Measurements from ENCODE around the gene MANSC1. TPM values are rescaled to one million over a fixed set of nuclear protein-coding genes. Genes with fewer than 3 reads are reported as not detected.

MANSC1 gene
- polyA plus RNA-seq, 1 donor (not counting 4 experiments of a cell fraction or from before 2014, with no cell fraction given), result 1.6 TPM

- DNase-seq (ENCODE audit: low read depth, low spot score) (peak; percentile 19), FAIRE-seq (peak; percentile 86)
- no peaks in the 10 kb centered on the region for H3K4me1 ChIP-seq (ENCODE audit: control insufficient read depth, extremely low read depth, insufficient read depth, low read length)
- H3K79me2 ChIP-seq (ENCODE audit: control insufficient read depth, insufficient read depth, low read length), result no peaks in the 10 kb centered on the region
- dilution Hi-C loops (cut with MboI; ENCODE audit: extremely low pct_ligation_motif_present, low sequenced_read_pairs), result loop anchor here (25.0 kb wide), 1 partner anchor 241 kb away; no protein-coding TSS in a partner anchor
- no peak overlapping the region for H3K4me2 ChIP-seq (ENCODE audit: control insufficient read depth, extremely low read depth, insufficient read depth, low read depth, low read length)
- no peak overlapping the region for H3K9ac ChIP-seq (ENCODE audit: control insufficient read depth, extremely low read depth, insufficient read depth, low read length)
- no peaks in the 10 kb centered on the region for H4K20me1 ChIP-seq (ENCODE audit: control insufficient read depth, extremely low read depth, insufficient read depth, low read length)
- peak; percentile 19 to 63 (median 44) for TF ChIP-seq CTCF (optimal IDR thresholded peaks at IDR 0.05 in 1 of 3, IDR thresholded peaks at IDR 0.05 in 1 of 3, conservative IDR thresholded peaks at IDR 0.05 in 1 of 3; ENCODE audit: extremely low read depth in 1 of 3, insufficient read depth in 2 of 3, low read length in 3 of 3)
- TF ChIP-seq EZH2 (IDR thresholded peaks at IDR 0.05; ENCODE audit: low read length), result no peak
- H3K36me3 ChIP-seq (ENCODE audit: control insufficient read depth in 2 of 2, extremely low read depth in 1 of 2, insufficient read depth in 2 of 2, low read length in 2 of 2), result no peaks in the 10 kb centered on the region
- no peaks in the 10 kb centered on the region for H3K9me1 ChIP-seq (ENCODE audit: control insufficient read depth, extremely low read depth, insufficient read depth, low read length)
- no peak overlapping the region for H3K27ac ChIP-seq (ENCODE audit: control insufficient read depth, insufficient read depth, low read length)
- no peak overlapping the region for H2AFZ ChIP-seq (ENCODE audit: control insufficient read depth, low read length)
- no peaks in the 10 kb centered on the region for H3K27me3 ChIP-seq (ENCODE audit: control insufficient read depth, extremely low read depth, insufficient read depth, low read length)
- H3K4me3 ChIP-seq (ENCODE audit: control insufficient read depth in 2 of 3, extremely low read depth in 1 of 3, insufficient read depth in 2 of 3, low read depth in 1 of 3, low read length in 3 of 3), result no peak overlapping the region
- no peaks in the 10 kb centered on the region for H3K9me3 ChIP-seq (ENCODE audit: control insufficient read depth, low read depth, low read length)
Observed at GRCh38 chr12:12327802-12328201, 22.2 kb downstream of the MANSC1 start.

- Histone ChIP-seq H3K4me3 (ENCODE audit: control insufficient read depth in 2 of 3, extremely low read depth in 1 of 3, insufficient read depth in 2 of 3, low read depth in 1 of 3, low read length in 3 of 3) (no peak overlapping the region), H3K9me3 (ENCODE audit: control insufficient read depth, low read depth, low read length) (no peaks in the 10 kb centered on the region), H3K4me2 (ENCODE audit: control insufficient read depth, extremely low read depth, insufficient read depth, low read depth, low read length) (no peak overlapping the region), H3K36me3 (ENCODE audit: control insufficient read depth in 2 of 2, extremely low read depth in 1 of 2, insufficient read depth in 2 of 2, low read length in 2 of 2) (no peaks in the 10 kb centered on the region), H2AFZ (ENCODE audit: control insufficient read depth, low read length) (no peak overlapping the region), H3K9me1 (ENCODE audit: control insufficient read depth, extremely low read depth, insufficient read depth, low read length) (no peaks in the 10 kb centered on the region), H3K9ac (ENCODE audit: control insufficient read depth, extremely low read depth, insufficient read depth, low read length) (no peak overlapping the region), H3K27ac (ENCODE audit: control insufficient read depth, insufficient read depth, low read length) (no peak overlapping the region), H3K27me3 (ENCODE audit: control insufficient read depth, extremely low read depth, insufficient read depth, low read length) (no peaks in the 10 kb centered on the region), H4K20me1 (ENCODE audit: control insufficient read depth, extremely low read depth, insufficient read depth, low read length) (no peaks in the 10 kb centered on the region), H3K79me2 (ENCODE audit: control insufficient read depth, insufficient read depth, low read length) (no peaks in the 10 kb centered on the region), H3K4me1 (ENCODE audit: control insufficient read depth, extremely low read depth, insufficient read depth, low read length) (no peaks in the 10 kb centered on the region)
- FAIRE-seq (no peak), DNase-seq (ENCODE audit: low read depth, low spot score) (no peak)
- TF ChIP-seq CTCF (optimal IDR thresholded peaks at IDR 0.05 in 1 of 3, IDR thresholded peaks at IDR 0.05 in 1 of 3, conservative IDR thresholded peaks at IDR 0.05 in 1 of 3; ENCODE audit: extremely low read depth in 1 of 3, insufficient read depth in 2 of 3, low read length in 3 of 3) (no peak), EZH2 (IDR thresholded peaks at IDR 0.05; ENCODE audit: low read length) (no peak)
- dilution Hi-C loops (cut with MboI; ENCODE audit: extremely low pct_ligation_motif_present, low sequenced_read_pairs), result loop anchor here (25.0 kb wide), 1 partner anchor 239 kb away; no protein-coding TSS in a partner anchor
Observed at GRCh38 chr12:12326262-12326661, 23.8 kb downstream of the MANSC1 start.
